Stimulated activated CD4-positive, alpha-beta T cell treated with anti-CD3 and anti-CD28 coated beads, Interleukin-2, amount 100 ng/mL, for 4 hours (primary cell): ENCODE data around the gene ARHGEF19.
"Not testable (repeated sequence)": the region's sequence is repeated elsewhere in the genome, so short reads cannot be mapped to it uniquely, and the experiment has no call there.

ENCODE experiments used
- DNase-seq: peaks from one replicate; pipeline ENCODE4 v3.0.0-alpha.2; 2020; ENCODE audit warnings: low read depth

Gene ARHGEF19

DNA sequence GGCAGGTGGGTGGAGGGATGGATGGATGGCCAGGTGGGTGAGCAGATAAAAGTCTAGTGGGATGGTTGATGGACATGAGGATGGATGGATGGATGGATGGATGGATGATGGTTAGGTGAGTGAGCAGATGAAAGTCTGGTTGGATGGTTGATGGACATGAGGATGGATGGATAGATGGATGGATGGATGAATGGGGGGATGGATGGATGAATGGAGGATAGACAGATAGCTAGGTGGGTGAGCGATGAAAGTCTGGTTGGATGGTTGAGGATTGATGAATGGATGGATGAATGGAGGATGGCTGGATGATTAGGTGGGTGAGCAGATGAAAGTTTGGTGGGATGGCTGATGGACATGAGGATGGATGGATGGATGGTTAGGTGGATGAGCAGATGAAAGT is 9.0 kb upstream of the ARHGEF19 start:
- no peak for DNase-seq

DNA sequence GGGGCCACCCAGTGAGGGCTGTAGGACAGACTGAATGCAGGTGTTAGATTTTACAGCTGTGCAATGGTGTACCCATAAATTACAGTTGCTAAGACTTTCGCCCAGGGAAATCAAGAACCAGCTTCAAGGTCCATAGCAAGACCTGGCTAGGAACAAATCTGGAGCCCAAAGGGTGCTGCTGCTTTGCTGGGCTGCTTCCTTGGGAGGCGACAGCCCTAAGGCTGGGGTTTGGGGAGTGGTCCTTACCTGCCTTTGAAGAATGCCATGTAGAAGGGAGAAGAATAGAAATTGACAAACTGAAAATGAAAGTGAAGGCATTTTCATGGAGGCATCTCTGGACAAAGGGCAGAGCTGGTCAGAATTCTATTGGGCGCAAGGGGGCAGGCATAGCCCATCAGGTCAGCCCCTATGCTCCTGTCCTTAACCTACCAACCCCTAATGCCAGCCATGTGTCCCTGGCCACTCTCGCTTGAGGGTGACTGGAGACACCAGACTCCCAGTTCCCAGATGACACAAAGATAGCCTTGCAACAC is 7.6 kb upstream of the ARHGEF19 start:
- DNase-seq, result no peak

DNA sequence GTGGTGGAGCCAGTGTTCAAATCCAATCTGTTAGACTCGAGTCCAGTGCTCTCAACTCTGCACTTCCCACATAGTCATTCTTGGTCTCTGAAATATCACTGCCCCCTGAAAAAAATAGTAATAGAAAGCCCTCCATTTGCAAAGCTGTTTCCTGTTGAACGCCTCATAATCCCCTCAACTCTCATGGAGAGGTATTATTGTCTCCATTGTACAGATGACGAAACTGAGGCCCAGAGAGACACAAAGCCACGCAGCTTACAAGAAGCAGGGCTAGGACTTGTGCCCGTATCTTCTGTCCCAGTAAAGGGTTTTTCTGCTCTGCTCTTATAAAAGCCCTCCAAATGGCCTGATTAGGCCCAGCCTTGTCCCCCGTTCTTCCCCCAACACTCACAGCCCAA is 6.2 kb upstream of the ARHGEF19 start:
- no peak for DNase-seq

DNA sequence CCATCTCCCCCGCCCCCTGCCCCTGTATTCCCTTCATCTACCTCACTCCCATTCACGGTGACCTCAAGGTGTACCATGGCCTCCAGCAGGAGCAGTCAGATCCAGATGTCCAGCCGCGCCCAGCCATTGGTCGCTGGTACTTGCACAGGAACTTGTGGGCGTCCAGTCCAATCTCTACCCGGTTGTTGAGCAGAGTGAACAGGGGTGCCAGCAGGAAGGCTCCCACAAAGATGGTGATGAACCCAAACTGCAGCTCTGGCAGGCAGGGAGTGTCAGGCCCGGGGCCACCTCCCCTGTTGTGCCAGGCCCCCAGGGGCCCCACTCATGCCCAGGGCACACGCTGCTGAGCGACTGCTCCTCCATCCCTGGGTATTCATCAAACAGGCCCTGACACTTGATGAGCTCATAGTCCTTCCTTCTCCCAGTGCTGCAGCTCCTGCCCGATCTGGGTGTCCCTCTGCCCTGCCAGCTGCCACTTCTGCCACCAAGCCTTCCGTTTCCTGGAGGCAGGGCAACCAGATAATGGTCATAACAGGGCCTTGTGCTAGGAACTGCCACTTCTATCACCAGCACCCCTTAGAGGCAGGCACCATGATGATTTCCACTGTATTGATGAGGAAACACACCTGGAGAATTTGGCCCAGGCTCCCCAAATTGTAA is 5.7 kb upstream of the ARHGEF19 start:
- no peak for DNase-seq

DNA sequence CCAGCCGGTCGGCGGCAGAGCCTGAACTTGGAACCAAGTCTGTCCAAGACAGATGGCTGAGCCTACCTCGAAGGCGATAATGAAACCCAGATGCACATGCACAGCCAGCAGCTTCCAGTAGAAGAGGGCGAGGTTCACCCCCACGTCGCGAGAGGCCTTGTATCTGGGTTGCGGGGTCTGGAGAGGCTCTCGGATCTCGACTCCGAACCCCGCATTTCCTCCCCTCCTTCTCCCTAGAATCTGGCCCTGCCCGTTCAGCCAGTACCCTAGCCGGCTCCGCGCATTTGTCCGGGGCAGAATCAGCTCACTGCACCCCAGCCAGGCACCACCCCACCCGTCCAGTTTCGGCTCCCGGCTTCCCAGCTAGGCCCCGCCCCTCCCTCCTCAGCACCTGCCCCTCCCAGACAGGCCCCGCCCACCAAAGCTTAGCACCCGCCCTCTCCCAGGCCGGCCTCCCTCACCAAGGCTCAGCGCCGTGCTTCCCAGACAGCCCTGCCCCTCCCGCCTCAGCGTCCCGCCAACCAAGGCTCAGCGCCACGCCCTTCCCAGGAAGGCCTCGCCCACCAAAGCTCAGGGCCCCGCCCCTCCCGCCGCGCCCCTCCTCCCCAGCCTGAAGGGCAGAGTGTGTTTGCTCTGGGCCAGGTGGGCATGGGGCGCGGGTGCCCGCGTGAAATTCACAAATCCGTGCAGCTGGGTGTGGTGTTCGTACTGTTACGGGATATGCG is 4.8 kb upstream of the ARHGEF19 start:
- peak; percentile 93 for DNase-seq

DNA sequence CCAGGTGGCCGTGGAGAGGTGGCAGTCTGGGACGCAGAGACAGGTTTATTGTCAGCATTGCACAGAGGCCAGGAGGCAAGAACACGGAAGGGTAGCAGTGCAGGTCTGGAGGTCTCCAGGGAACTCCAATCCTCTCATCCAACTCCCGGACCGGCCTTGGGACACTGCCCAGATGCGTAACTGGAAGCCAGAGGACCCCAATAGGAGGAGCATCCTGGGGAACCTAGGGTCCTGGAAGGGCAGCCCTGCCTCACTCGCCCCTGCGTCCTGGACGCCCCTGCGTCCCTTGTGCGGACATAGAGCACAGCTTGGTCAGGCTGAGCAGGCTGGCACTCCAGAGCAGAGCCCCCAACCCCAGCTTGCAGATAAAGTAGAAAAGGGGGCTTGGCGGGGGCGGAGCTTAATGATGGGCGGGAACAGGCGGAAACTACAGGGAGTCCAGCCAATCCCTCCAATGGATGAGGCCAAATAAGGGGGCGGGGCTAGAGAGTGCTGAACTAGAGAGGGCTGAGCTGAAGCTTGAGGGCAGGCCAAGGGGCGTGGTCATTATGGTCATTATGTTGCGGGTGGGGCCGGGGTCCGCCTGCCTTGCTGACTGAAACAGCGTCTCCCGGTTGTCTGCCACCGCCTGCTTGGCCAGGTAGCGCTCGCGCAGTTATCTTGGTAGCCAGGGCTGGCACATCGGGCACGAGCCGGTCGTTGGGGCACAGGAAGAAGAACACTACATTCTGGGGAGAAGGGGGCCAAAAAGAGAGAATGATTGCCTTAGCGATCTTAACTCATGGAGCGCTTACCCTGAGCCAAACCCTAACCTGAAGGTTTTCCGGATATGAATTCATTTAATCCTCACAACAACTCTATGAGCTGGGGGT is 3.7 kb upstream of the ARHGEF19 start:
- no peak for DNase-seq

DNA sequence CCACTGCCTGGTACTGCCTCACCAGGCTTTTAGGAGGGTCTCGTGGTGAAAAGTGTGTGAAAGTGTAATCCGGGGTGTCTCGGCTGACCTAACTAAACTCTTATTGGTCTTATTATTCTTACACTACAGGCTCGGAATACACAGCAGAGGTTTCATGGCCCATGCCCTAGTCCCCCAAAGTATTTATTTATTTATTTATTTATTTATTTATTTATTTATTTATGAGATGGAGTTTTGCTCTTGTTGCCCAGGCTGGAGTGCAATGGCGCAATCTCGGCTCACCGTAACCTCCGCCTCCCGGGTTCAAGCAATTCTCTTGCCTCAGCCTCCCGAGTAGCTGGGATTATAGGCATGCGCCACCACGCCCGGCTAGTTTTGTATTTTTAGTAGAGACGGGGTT is 2.8 kb upstream of the ARHGEF19 start:
- not testable (repeated sequence) for DNase-seq

DNA sequence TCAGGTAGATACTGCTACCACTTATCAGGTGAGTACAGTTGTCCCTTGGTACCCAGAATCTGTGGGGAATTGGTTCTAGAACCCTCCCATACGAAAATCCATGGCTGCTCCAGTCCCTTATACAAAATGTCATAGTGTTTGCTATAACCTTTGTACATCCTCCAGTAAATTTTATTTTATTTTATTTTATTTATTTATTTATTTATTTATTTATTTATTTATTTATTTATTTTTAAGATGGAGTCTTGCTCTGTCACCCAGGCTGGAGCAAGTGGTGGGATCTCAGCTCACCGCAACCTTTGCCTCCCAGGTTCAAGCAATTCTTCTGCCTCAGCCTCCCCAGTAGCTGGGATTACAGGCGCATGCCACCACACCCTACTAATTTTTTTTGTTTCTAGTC is 1.1 kb upstream of the ARHGEF19 start:
- not testable (repeated sequence) for DNase-seq

DNA sequence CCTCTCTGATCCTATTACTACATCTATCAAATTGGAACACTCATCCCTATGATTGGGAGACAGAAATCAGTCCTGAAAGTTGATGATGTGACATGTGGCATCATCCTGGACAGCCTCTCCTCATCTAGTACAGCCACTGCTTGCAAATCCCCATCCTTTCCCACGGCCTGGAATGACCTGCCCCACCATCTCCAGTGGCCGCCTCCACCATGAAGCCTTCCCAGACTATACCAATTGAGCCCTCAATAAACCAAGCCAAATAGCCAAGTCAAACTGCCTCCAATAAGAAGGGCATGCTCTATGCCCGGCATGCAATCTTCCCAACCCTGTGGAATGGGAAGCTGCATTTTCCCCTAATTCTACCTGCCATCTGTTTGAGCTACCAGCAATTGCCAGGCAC is 561 bp upstream of the ARHGEF19 start:
- DNase-seq, result no peak

DNA sequence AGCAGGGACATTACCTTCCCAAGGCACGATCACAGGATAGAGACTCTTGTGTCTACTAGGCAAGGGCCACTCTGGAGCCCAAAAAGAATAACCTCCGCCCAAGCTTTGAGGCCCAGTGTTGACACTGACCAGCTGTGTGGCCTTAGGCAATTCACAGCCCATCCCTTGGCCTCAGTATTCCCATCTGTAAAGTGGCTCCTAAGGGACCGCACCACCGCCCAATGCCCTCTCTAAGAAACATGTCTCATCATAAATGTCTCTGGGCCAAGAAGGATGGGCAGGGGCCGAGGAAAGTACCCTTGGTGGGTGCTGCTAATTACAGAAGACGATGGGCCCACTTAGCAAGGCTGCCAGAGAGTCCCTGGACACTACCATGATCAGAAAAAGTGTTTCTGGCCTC is 628 bp downstream of the ARHGEF19 start:
- DNase-seq, result no peak

DNA sequence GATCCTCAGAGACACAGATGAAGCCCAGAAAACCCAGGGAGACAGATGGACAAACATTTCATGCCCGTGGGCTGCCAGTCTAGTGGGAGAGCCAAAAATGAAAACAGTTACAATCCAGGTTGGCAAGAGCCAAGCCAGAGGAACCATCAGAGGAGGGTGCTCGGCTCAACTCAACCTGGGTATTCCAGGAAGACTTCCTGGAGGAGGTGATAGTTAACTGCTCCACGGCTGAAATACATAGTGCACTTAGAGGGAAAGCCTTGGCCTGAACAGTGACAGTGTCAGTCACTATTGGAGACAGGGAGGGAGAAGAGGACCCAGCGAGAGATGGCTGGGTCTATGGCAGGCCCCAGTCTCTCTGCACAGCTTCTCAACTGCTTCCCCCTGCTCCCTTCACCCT is 1.9 kb downstream of the ARHGEF19 start:
- no peak for DNase-seq

DNA sequence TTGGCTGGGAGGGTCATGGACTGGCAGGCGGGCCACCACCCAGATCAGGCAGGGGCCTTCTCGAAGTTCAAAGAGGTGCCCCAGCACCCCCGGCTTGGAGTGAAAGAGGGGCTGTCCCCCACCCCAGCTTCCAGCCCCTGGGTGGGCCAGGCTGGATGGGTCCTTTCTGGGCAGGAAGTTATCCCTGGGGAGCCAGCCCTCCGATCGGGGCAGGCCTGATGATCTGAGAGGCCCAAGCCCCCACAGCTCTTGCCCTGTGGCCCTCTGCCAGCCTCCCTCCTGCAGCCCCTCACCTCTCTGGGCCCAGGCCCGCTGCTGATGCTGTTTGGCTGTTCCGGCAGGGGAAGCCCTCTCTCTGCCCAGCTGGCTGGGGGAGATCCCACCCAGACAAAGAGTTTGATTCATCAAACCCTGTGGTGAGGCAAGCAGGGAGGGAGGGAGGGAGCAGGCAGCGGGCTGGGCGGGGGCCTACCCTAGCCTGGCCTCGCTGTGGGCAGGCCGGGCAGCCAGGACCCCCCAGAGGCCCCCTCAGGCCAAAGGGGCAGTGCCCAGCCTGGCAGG is 2.5 kb downstream of the ARHGEF19 start:
- DNase-seq, result no peak

DNA sequence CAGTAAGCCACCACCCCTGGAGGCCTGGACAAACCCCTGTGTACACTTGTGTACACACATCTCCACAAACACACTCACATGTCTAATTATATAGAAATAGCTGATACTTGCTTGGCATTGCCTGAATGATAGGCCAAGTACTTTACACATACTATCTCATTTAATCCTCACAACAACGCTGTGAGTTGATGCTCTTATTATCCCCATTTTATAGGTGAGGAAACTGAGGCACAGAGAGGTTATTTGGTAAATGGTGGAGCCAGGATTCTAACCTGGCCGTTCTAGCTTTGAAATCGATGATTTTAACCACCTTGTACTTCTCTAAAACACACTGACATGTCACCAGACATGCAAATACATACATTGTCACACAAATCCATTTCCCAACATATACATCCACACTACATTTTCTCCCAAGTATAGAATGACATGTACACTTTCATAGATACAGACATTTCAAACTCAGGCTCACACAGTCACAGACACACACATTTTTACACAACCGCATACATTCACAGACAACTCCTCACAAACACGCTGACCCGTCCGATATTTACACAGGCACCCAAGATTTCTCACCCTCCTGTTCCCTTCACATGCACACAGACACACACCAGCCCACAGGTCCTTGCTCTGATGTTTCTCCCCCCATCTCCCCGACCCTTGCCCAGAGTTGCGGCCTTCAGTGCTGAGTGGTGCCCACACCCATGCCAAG is 3.2 kb downstream of the ARHGEF19 start:
- no peak for DNase-seq

DNA sequence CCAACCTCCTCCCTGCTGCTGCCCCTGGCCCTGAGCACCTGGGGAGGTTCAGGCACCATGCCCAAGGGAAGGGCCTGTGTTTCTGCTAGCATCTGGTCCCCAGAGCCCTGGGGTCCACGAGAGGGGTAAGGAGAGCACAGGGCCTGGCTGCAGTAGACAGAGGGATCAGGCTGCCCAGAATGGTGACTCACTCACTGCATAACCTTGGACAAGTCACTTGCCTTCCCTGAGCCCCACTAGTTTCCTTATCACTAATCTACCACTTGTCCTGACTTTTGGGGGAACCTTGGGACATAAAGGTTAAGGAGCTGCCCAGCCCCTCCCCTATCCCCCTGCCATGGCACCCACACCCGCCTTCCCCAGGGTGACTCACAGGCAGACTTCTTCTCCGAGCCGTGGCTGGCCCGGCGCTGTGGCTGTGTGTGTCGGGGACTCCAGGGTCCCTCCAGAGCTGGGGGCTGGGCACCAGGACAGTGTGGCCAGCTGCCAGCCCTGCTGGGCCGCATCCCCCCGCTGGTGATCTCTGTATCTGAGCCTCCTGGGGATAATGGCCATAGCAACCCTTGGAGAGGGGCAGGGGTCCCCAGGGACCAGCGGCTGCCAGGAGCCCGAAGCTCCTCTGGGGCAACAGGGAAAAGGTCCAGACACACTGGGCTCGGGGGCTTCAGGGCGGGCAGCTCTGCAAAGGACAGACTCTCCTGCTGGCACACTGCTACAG is 4.0 kb downstream of the ARHGEF19 start:
- no peak for DNase-seq

DNA sequence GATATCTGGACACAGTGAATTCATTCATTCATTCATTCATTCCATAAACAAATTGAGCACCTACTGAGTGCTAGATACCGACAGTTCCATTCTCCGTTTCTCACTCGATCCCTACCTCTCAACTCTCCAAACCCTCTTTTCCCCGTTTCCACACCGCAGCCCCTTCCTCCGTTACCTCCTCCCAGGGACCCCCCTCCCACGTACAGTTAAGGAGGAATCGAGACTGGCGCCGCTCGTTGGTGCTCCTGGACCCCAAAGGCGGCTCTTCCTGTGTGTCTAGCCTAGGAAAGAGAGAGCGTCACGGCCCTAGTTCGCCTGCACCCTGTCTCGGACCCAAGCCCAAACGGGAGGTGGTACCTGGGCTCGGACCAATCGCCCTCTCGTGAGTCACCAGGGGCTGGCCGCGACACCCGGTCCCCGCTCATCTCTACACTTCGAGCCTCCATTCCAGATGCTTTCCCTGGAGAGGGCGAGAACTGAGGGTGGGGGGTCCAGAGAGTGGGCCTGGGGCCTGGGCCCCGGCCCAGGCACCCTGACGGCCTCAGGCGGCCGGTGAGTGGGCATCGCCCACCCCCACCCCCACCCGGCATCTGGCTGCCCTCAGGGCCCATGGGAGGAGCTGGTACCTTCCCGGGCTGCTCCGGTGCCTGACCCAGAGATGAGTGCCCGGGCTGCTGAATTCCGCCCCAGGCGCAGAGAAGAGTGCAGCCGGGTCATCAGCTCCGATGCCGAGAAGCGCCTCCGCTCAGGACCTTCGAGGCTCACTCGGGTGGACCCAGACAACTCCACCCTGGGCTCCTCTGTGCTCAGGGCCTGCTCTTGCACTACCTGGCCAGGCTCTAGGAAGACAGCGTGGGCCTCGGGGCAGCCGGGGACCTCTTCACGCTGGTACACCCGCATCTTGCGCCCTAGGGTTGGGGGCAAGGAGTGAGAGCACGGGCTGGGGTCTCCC is 4.9 kb downstream of the ARHGEF19 start:
- no peak for DNase-seq

DNA sequence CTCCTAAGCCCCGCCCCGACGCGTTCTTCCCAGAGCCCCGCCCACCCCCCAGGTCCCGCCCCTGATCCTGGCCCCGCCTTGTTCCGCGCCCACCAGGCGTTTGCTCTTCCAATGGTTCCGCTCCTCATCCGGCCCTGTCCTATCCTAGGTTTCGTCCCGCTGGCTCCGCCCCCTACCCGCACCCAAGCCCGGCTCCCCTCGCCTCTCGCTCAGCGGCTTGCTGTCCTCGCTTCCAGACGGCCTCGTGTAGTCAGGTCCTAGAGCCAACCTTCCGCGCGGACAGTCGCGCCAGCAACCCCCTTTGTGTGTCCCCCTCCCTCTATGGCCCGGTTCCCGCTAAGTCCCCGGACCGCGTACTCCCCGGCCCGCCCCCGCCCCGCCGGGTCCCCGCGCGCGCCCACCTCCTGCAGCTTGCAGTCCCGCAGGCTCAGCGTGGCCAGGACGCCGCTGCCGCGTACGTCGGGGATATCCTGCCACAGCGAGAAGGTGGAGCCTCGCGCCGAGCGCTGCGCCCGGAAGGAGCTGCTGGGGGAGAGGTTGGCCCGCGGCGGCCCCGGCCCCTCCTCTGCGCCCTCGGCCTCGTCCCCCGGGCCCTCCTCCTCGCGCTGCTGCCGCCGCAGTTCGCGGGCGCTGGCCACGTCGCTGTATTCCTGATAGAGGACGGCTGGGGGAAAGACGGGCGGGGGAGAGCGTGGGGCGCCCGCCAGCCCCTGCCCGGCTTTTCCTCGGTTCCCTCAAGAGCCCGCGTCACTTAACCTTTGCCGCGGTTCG is 5.7 kb downstream of the ARHGEF19 start:
- DNase-seq, result peak; percentile 88

DNA sequence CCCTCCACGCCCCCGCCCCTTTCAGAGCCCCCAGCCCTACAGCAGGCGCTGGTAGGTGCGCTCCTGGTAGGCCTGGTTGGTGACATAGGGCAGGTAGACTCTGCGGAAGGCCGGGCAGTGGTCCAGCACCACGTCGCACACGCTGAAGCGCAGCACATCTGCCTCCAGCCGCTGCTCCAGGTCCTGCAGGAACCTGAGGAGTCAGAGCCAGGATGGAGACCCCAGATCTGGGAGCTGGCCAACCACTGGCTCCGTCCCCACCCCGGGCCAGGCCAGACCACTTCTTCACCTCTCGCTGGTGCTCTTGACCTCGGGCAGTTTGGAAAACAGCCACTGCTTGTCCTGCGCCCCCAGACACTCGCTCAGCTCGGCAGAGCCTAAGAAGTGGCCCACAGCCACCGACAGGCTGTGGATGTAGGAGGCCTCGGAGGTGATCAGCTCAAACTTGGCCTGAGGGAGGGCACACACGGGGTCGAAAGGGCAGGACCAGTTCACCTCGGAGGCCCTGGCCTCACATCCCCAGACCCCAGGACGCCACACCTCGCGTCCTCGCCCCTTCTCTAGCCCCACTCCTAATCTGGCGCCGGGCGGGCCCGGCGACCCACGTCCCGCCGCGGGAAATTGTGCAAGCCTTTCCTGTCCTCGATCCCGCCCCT is 6.4 kb downstream of the ARHGEF19 start:
- no peak for DNase-seq

DNA sequence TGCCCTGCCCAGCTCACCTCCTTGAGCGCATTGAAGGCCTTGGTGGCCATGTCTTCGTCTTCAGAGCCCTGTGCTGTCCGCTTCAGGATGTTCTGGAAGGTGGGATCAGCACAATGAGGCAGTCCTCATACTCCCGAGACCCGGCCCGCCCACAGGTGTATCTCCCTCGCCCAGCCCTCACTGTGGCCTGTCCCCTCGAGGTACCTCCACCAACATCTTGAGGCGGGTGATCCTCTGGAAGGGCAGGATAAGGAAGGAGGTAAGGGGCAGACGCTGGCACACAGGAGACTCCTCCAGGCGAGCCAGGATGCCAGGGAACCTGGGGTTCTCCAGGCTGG is 7.1 kb downstream of the ARHGEF19 start:
- DNase-seq, result no peak
